Endothelial cell of umbilical vein (primary cell): ENCODE measurements around the gene SIRT3. TPM values are rescaled to one million over a fixed set of nuclear protein-coding genes. Genes with fewer than 3 reads are reported as not detected.

ENCODE experiments used
- BruUV-seq: library from RNA; stranded (reverse); fragments of 400-500 nt; replicated peaks from 2 replicates; lab custom pipeline; 2021; lab: Mats Ljungman, UMichigan
- CTCF ChIA-PET: fragments of 300-600, 350-600 bp; sonication (Branson Sonifier 250); formaldehyde crosslinking; loops from one replicate; lab custom pipeline; 2021; ENCODE audit warnings: antibody characterized with exemption, inconsistent platforms; lab: Charles Lee
- POLR2A ChIA-PET: fragments of 300-600, 350-600 bp; sonication (Branson Sonifier 250); formaldehyde crosslinking; loops from one replicate; lab custom pipeline; 2021; ENCODE audit warnings: antibody characterized with exemption, inconsistent platforms; lab: Charles Lee
- DNase-seq: peaks from one replicate; pipeline ENCODE4 v3.0.0-alpha.2; 2011; ENCODE audit warnings: low read depth, low spot score
- FAIRE-seq: peaks from 2 replicates; lab custom pipeline; 2011; peaks lifted over from hg19 to GRCh38; lab: Jason Lieb, UNC
- H2AFZ ChIP-seq: 2 replicates; pipeline ENCODE4 v1.6.0; 2012; ENCODE audit warnings: low read depth, low read length, control low read depth, inconsistent platforms
- H3K27ac ChIP-seq: 2 replicates; pipeline ENCODE4 v1.5.1; 2011; ENCODE audit warnings: low read depth, mild to moderate bottlenecking, control low read depth, low read length, moderate library complexity; ENCODE audit not compliant: insufficient read depth
- H3K27me3 ChIP-seq, 2 experiments: 2 replicates each; pipeline versions ENCODE4 v1.6.0 to v1.6.1; 2011; ENCODE audit warnings: low read length in 2 of 2, mixed read lengths in 1 of 2; ENCODE audit not compliant: control insufficient read depth in 2 of 2, insufficient read depth in 2 of 2
- H3K36me3 ChIP-seq, 2 experiments: 2 replicates in 1 of 2; 3 replicates in 1 of 2; pipeline ENCODE4 v1.5.1; 2011; ENCODE audit warnings: low read length in 2 of 2, mild to moderate bottlenecking in 1 of 2, moderate library complexity in 1 of 2; ENCODE audit not compliant: control insufficient read depth in 2 of 2, insufficient read depth in 2 of 2; ENCODE audit errors: extremely low read depth in 1 of 2
- H3K4me1 ChIP-seq: 3 replicates; pipeline ENCODE4 v1.5.1; 2011; ENCODE audit warnings: mild to moderate bottlenecking, low read length; ENCODE audit not compliant: control insufficient read depth, insufficient read depth; ENCODE audit errors: extremely low read depth
- H3K4me2 ChIP-seq: 2 replicates; pipeline ENCODE4 v1.6.1; 2011; ENCODE audit warnings: low read length, control low read depth, mixed read lengths; ENCODE audit not compliant: insufficient read depth
- H3K4me3 ChIP-seq, 3 experiments: fragments of 200-600 bp in 1 of 3; sonication (generic), shearing (Covaris generic) in 1 of 3; replicated peaks in 1 of 3; 2 replicates each; pipeline ENCODE4 v1.5.1; 2011 to 2016; ENCODE audit warnings: control low read depth in 3 of 3, low read length in 3 of 3, mild to moderate bottlenecking in 2 of 3, inconsistent platforms in 1 of 3, low read depth in 1 of 3, moderate library complexity in 1 of 3; ENCODE audit not compliant: insufficient read depth in 1 of 3
- H3K79me2 ChIP-seq: 2 replicates; pipeline ENCODE4 v1.6.0; 2012; ENCODE audit warnings: low read length, inconsistent platforms; ENCODE audit not compliant: control insufficient read depth, insufficient read depth
- H3K9ac ChIP-seq: replicated peaks from 2 replicates; pipeline ENCODE3; 2011; ENCODE audit warnings: low read length, control low read depth; ENCODE audit not compliant: insufficient read depth; ENCODE audit errors: extremely low read depth
- H3K9me1 ChIP-seq: replicated peaks from 3 replicates; pipeline ENCODE4 v1.6.0; 2011; ENCODE audit warnings: mild to moderate bottlenecking, low read length; ENCODE audit not compliant: control insufficient read depth, insufficient read depth; ENCODE audit errors: extremely low read depth
- H3K9me3 ChIP-seq: replicated peaks from 2 replicates; pipeline ENCODE4 v1.5.1; 2012; ENCODE audit warnings: low read length, inconsistent platforms; ENCODE audit not compliant: control insufficient read depth, insufficient read depth
- H4K20me1 ChIP-seq: replicated peaks from 2 replicates; pipeline ENCODE3; 2011; ENCODE audit warnings: mild to moderate bottlenecking, low read length; ENCODE audit not compliant: control insufficient read depth, insufficient read depth; ENCODE audit errors: extremely low read depth
- EZH2 ChIP-seq: IDR thresholded peaks from 2 replicates; pipeline ENCODE4 v1.6.1; 2012; ENCODE audit warnings: borderline replicate concordance, low read depth, mild to moderate bottlenecking, moderate library complexity, low read length, inconsistent platforms; ENCODE audit not compliant: severe bottlenecking
- FOS ChIP-seq: IDR thresholded peaks from 2 replicates; pipeline ENCODE4 v1.6.1; 2011; ENCODE audit warnings: mild to moderate bottlenecking, low read length, moderate library complexity, borderline replicate concordance; ENCODE audit not compliant: insufficient read depth
- GATA2 ChIP-seq: IDR thresholded peaks from 2 replicates; pipeline ENCODE4 v1.7.0; 2011; ENCODE audit warnings: low read depth, mild to moderate bottlenecking, moderate library complexity, mixed read lengths, low read length; ENCODE audit not compliant: insufficient read length, insufficient read depth
- JUN ChIP-seq: IDR thresholded peaks from 2 replicates; pipeline ENCODE4 v1.6.1; 2011; ENCODE audit warnings: borderline replicate concordance, low read depth; ENCODE audit not compliant: insufficient read length, insufficient read depth
- MYC ChIP-seq: IDR thresholded peaks from one replicate; pipeline ENCODE4 v1.6.1; 2011; ENCODE audit warnings: mild to moderate bottlenecking, low read depth, low read length
- POLR2A ChIP-seq: IDR thresholded peaks from 2 replicates; pipeline ENCODE4 v1.6.1; 2012; ENCODE audit warnings: low read depth, mild to moderate bottlenecking, control low read depth, low read length
- POLR2AphosphoS5 ChIP-seq: IDR thresholded peaks from 2 replicates; pipeline ENCODE4 v1.6.1; 2012; ENCODE audit warnings: low read depth, mild to moderate bottlenecking, control low read depth, low read length, moderate library complexity; ENCODE audit not compliant: insufficient read depth
- dilution Hi-C: fragments of 300-500 bp; cut with MboI; formaldehyde crosslinking; loops from one replicate; pipeline ENCODE4 v1.15.0; 2019; ENCODE audit warnings: low sequenced_read_pairs; ENCODE audit not compliant: extremely low pct_ligation_motif_present
- intact Hi-C: fragments of 100-400 bp; cut with micrococcal nuclease; formaldehyde crosslinking; loops from one replicate; pipeline ENCODE4 v1.10.0; 2022
- polyA plus RNA-seq, 4 experiments: library from polyadenylated mRNA; depleted of rRNA in 3 of 4; stranded (reverse) in 3 of 4; unstranded in 1 of 4; fragments of >200 nt; gene quantifications; 2 replicates each; pipeline versions ENCODE4 v1.2.1 to v1.2.3, GENCODE V29; 2011 to 2012; ENCODE audit warnings: missing spikeins in 1 of 4
- total RNA-seq: library from RNA; stranded (reverse); gene quantifications from 2 replicates; pipeline ENCODE4 v1.2.3, GENCODE V29; 2021
- TF ChIP-seq, protein P1 (sequence below): IDR thresholded peaks from 2 replicates; pipeline ENCODE4 v1.6.1; 2011; ENCODE audit not compliant: insufficient read depth, insufficient read length
- TF ChIP-seq, protein P2 (sequence below), 2 donors: IDR thresholded peaks; 1 replicate in 1 of 2; 2 replicates in 1 of 2; pipeline ENCODE4 v1.5.1; 2011; ENCODE audit warnings: low read length in 2 of 2, mild to moderate bottlenecking in 2 of 2, moderate library complexity in 2 of 2, control low read depth in 1 of 2, inconsistent platforms in 1 of 2, low read depth in 1 of 2; ENCODE audit not compliant: insufficient read depth in 1 of 2; ENCODE audit errors: extremely low read depth in 1 of 2

Gene SIRT3
- total and polyA plus RNA-seq, 2 donors (not counting 3 experiments of a cell fraction or from before 2014, with no cell fraction given): 12.0 to 18.3 TPM

- no peak overlapping the region for H3K9ac ChIP-seq
- H4K20me1 ChIP-seq: no peaks in the 10 kb centered on the region
- intact Hi-C loops (no loop called here), dilution Hi-C loops (no loop called here)
- DNase-seq (no peak), FAIRE-seq (no peak)
- ChIA-PET CTCF (interaction anchor here (0.6 kb wide), 1 partner anchor 9 kb away, joined by 3 read pairs; no protein-coding TSS in a partner anchor), POLR2A (no interaction called here)
- H3K79me2 ChIP-seq: peaks cover 26% of the 10 kb centered on the region
- no peak overlapping the region for H3K4me3 ChIP-seq
- no peaks in the 10 kb centered on the region for H3K27me3 ChIP-seq
- TF ChIP-seq GATA2: no peak
- TF ChIP-seq EZH2: no peak
- no peak for TF ChIP-seq MYC
- no peak for TF ChIP-seq POLR2AphosphoS5
- TF ChIP-seq, protein P1, sequence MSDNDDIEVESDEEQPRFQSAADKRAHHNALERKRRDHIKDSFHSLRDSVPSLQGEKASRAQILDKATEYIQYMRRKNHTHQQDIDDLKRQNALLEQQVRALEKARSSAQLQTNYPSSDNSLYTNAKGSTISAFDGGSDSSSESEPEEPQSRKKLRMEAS: no peak
- TF ChIP-seq POLR2A: no peak
- no peak for TF ChIP-seq JUN
- TF ChIP-seq, protein P2, sequence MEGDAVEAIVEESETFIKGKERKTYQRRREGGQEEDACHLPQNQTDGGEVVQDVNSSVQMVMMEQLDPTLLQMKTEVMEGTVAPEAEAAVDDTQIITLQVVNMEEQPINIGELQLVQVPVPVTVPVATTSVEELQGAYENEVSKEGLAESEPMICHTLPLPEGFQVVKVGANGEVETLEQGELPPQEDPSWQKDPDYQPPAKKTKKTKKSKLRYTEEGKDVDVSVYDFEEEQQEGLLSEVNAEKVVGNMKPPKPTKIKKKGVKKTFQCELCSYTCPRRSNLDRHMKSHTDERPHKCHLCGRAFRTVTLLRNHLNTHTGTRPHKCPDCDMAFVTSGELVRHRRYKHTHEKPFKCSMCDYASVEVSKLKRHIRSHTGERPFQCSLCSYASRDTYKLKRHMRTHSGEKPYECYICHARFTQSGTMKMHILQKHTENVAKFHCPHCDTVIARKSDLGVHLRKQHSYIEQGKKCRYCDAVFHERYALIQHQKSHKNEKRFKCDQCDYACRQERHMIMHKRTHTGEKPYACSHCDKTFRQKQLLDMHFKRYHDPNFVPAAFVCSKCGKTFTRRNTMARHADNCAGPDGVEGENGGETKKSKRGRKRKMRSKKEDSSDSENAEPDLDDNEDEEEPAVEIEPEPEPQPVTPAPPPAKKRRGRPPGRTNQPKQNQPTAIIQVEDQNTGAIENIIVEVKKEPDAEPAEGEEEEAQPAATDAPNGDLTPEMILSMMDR (IDR thresholded peaks at IDR 0.05; ENCODE audit: extremely low read depth in 1 of 2, insufficient read depth in 1 of 2, low read depth in 1 of 2, low read length in 2 of 2): no peak
- TF ChIP-seq FOS: no peak
- H3K27ac ChIP-seq: no peak overlapping the region
- H3K9me3 ChIP-seq: no peaks in the 10 kb centered on the region
- no peaks in the 10 kb centered on the region for H3K9me1 ChIP-seq
- H3K4me1 ChIP-seq: peaks cover 16% of the 10 kb centered on the region
- peaks cover 31 to 43% of the 10 kb centered on the region in 2 experiments for H3K36me3 ChIP-seq
- no peak overlapping the region for H2AFZ ChIP-seq
- BruUV-seq: no TSS peak
- no peak overlapping the region for H3K4me2 ChIP-seq
Measured at GRCh38 chr11:214083-214482, 22.1 kb downstream of the SIRT3 start.
